MCF 10A (cell line): ENCODE data around the gene SAMD4B. TPM values are rescaled to one million over a fixed set of nuclear protein-coding genes. Genes with fewer than 3 reads are reported as not detected.
A peak's percentile ranks its signal among the peaks of the same experiment; 100 is the strongest.

ENCODE experiments used
- BruUV-seq: library from RNA; stranded (reverse); fragments of 400-500 nt; replicated peaks from 2 replicates; lab custom pipeline; 2021; lab: Mats Ljungman, UMichigan
- CTCF ChIA-PET: fragments of 300-600 bp; sonication (Branson Sonifier 250); formaldehyde crosslinking; extraction: SDS; loops from one replicate; lab custom pipeline; 2021; ENCODE audit warnings: antibody characterized with exemption, inconsistent platforms; lab: Yijun Ruan, JAX
- POLR2A ChIA-PET: fragments of 300-600, 350-650 bp; sonication (Branson Sonifier 250); formaldehyde crosslinking; extraction: SDS; loops from one replicate; lab custom pipeline; 2020; ENCODE audit warnings: antibody characterized with exemption, inconsistent platforms; lab: Yijun Ruan, JAX
- DNase-seq: peaks from one replicate; pipeline ENCODE4 v3.0.0-alpha.2; 2018; ENCODE audit not compliant: unreplicated experiment
- H3K27ac Mint-ChIP-seq: one replicate; pipeline ENCODE4 v1.8.0; 2022; ENCODE audit warnings: mild to moderate bottlenecking, low read depth, mixed read lengths; ENCODE audit not compliant: unreplicated experiment
- H3K27me3 Mint-ChIP-seq: one replicate; pipeline ENCODE4 v1.8.0; 2022; ENCODE audit warnings: mixed read lengths; ENCODE audit not compliant: insufficient read depth, unreplicated experiment
- H3K36me3 Mint-ChIP-seq: one replicate; pipeline ENCODE4 v1.8.0; 2022; ENCODE audit warnings: mild to moderate bottlenecking, moderate library complexity, mixed read lengths; ENCODE audit not compliant: insufficient read depth, unreplicated experiment
- H3K4me1 Mint-ChIP-seq: one replicate; pipeline ENCODE4 v1.8.0; 2022; ENCODE audit warnings: mixed read lengths; ENCODE audit not compliant: insufficient read depth, unreplicated experiment
- H3K4me3 Mint-ChIP-seq: one replicate; pipeline ENCODE4 v1.8.0; 2022; ENCODE audit warnings: mild to moderate bottlenecking, moderate library complexity, mixed read lengths; ENCODE audit not compliant: unreplicated experiment
- H3K9me3 Mint-ChIP-seq: one replicate; pipeline ENCODE4 v1.8.0; 2022; ENCODE audit warnings: mixed read lengths; ENCODE audit not compliant: unreplicated experiment
- intact Hi-C: fragments of 100-400 bp; cut with micrococcal nuclease; formaldehyde crosslinking; loops from 2 replicates; pipeline ENCODE4 v1.14.1; 2022
- total RNA-seq: library from RNA; stranded (reverse); gene quantifications from 2 replicates; pipeline ENCODE4 v1.2.3, GENCODE V29; 2022
- TF ChIP-seq, protein P1 (sequence below): fragments of 200-600 bp; IDR thresholded peaks from one replicate; pipeline ENCODE4 v1.8.0; 2022; ENCODE audit warnings: antibody characterized with exemption, mild to moderate bottlenecking; ENCODE audit not compliant: unreplicated experiment

The SAMD4B gene
- total RNA-seq, 1 experiment from 2014 or later = 65.4 TPM

DNA sequence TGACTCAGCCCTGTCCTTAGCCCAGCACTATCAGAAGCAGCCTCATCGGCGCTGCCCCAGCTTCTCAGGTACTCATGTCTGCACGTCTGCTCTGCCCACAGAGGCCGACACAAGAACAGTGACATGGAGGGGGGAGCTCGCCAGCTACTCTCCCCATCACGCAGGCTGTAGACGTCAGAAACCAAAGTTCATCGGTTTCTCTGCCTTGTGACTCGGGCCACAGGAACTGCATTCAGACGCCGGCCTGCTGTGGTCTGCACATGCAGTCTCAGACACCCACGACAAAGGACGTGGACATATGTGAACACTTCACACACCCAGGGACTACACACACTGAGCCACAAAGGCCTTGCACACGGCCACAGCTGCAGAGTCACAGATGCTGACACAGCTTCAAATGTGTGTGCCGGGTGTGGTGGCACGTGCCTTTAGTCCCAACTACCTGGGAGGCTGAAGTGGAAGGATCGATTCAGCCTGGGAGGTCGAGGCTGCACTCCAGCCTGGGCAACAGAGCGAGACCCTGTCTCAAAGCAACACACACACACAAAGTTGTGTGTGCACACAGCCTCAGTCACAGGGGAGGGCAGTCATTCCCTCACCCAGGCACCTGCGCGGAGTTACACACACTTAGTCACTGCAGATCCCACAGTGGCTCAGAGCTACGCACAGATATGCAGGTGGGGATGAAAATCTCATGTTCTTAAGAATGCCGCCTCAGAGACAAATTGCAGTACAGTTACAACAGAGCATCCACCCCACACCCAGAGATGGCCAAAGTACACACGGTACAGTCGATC, 59.5 kb downstream of the SAMD4B start:
- Mint-ChIP-seq H3K36me3 (peaks cover 15% of the 10 kb centered on the region), H3K4me3 (peak overlapping the region; percentile 80), H3K9me3 (no peaks in the 10 kb centered on the region), H3K27me3 (no peaks in the 10 kb centered on the region), H3K4me1 (peaks cover 52% of the 10 kb centered on the region), H3K27ac (peak overlapping the region; percentile 100)
- CTCF ChIA-PET = interaction anchor here (0.6 to 3.0 kb wide), 3 partner anchors 10 to 172 kb away, joined by 5 to 20 read pairs (median 6); partner anchors contain the start of gene PLEKHG2
- BruUV-seq = no TSS peak
- peak; percentile 88 for DNase-seq
- intact Hi-C loops = loop anchor here (1.0 kb wide), 1 partner anchor 11 kb away; the partner anchor contains the start of gene PLEKHG2
- POLR2A ChIA-PET = interaction anchor here (1.0 to 4.8 kb wide), 9 partner anchors 8 to 79 kb away, joined by 3 to 56 read pairs (median 11); partner anchors contain the start of genes MED29, PAF1, PLEKHG2 and RPS16
- TF ChIP-seq, protein P1, sequence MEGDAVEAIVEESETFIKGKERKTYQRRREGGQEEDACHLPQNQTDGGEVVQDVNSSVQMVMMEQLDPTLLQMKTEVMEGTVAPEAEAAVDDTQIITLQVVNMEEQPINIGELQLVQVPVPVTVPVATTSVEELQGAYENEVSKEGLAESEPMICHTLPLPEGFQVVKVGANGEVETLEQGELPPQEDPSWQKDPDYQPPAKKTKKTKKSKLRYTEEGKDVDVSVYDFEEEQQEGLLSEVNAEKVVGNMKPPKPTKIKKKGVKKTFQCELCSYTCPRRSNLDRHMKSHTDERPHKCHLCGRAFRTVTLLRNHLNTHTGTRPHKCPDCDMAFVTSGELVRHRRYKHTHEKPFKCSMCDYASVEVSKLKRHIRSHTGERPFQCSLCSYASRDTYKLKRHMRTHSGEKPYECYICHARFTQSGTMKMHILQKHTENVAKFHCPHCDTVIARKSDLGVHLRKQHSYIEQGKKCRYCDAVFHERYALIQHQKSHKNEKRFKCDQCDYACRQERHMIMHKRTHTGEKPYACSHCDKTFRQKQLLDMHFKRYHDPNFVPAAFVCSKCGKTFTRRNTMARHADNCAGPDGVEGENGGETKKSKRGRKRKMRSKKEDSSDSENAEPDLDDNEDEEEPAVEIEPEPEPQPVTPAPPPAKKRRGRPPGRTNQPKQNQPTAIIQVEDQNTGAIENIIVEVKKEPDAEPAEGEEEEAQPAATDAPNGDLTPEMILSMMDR = no peak

DNA sequence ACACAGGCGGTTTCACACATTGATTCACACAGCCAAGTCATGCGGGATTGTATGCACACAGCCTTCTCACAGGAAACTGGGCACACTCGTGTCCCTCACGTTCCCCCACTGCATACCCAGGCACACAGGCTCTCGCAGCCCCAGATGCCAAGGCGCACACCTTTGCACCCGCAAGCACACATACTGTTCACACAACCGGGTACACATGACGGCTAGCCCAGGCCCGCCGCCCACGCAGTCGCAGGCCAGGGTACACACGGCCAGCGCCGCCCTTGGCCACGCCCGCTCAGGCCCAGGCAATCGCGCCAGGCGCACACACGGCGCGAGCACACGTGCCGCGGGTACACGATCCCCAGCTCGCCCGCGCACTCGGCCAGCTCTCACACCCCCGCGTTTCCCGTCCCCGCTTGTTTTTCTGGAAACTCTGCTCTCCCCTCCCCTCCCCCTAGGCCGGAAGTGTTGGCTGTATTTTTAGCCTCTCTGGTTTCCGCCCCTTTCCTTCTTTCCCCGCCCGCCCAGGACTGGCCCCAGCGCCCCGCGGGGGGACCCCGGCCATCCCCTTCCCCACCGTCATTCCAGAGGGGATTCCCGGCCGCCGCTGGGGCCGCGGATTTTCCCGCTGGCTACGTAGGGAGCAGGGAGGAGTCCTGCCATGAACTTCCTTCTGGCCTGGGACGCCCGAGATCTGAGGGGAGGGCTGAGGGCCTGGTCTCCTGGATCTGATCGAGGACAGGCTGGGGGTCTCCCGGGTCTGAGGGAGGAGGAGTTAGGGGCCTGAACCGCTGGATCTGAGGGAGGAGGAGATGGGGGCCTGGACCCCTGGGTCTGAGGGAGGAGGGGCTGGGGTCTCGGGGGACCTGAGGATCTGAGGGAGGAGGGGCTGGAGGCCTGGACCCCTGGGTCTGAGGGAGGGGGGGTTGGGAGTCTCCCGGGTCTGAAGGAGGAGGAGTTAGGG, 60.4 kb downstream of the SAMD4B start:
- POLR2A ChIA-PET = interaction anchor here (0.6 to 4.8 kb wide), 13 partner anchors 9 to 641 kb away, joined by 3 to 56 read pairs (median 11); partner anchors contain the start of genes MED29, PAF1, PLEKHG2 and RPS16
- TF ChIP-seq, protein P1 = no peak
- peak overlapping the region; percentile 100 for H3K27ac Mint-ChIP-seq
- BruUV-seq = TSS peak; percentile 2
- H3K36me3 Mint-ChIP-seq = peaks cover 18% of the 10 kb centered on the region
- no peaks in the 10 kb centered on the region for H3K27me3 Mint-ChIP-seq
- H3K4me1 Mint-ChIP-seq = peaks cover 48% of the 10 kb centered on the region
- CTCF ChIA-PET = interaction anchor here (0.8 to 3.0 kb wide), 3 partner anchors 9 to 38 kb away, joined by 6 to 20 read pairs (median 8); partner anchors contain the start of gene PLEKHG2
- intact Hi-C loops = loop anchor here (1.0 kb wide), 1 partner anchor 10 kb away; the partner anchor contains the start of gene PLEKHG2
- H3K4me3 Mint-ChIP-seq = peak overlapping the region; percentile 80
- DNase-seq = peak; percentile 96
- H3K9me3 Mint-ChIP-seq = no peaks in the 10 kb centered on the region

DNA sequence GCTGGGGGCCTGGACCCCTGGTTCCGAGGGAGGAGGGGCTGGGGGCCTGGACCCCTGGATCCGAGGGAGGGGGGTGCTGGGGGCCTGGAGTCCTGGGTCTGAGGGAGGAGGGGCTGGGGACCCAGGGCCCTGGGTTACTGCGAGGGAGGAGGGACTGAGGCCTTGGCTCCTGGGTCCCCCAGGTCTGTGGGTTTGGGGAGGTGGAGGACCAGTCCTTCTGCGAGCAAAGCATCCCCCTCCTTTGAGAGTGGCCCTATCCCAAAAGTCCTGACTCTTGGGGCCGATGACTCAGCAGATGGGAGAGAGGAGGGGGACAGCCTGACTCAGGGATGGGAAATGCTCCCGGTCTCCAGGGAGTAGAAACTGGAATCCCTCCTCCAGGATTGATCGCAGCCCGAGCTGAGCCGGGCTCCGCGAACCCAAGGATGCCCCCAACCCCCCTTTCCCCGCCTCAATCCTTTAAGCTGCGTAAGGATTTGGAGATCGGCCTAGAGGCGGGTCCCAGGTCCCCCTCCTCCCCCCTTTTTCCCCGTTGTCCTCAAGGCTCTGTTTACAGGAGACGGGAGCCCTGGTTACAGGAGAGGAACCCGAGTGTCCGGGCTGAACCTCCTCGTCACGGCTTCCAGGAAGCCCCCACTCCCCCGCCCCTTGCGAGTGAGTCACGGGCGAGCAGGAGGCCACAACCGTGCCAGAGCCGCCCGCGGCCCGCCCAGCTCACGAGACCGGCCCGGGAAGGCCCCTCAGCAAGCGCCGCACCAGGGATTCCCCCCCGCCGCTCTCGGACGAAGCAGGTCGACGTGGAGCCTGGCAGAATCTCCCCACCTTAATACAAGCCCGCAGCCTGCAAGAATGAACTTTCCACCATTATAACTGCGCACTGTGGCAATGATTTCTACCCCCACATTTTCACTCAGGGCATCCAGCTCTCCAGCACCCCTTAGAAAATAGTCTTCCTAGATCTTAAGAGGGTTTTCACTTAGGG, 61.4 kb downstream of the SAMD4B start:
- H3K27ac Mint-ChIP-seq = peak overlapping the region; percentile 100
- ChIA-PET POLR2A (interaction anchor here (0.6 to 4.8 kb wide), 12 partner anchors 8 to 1099 kb away, joined by 3 to 56 read pairs (median 4); partner anchors contain the start of genes C19orf33, MED29, PAF1 and PLEKHG2), CTCF (interaction anchor here (0.8 to 0.9 kb wide), 2 partner anchors 8 to 11 kb away, joined by 3 to 8 read pairs; no protein-coding TSS in a partner anchor)
- H3K36me3 Mint-ChIP-seq = peaks cover 28% of the 10 kb centered on the region
- TSS peak; percentile 8 for BruUV-seq
- peak overlapping the region; percentile 80 for H3K4me3 Mint-ChIP-seq
- no peaks in the 10 kb centered on the region for H3K9me3 Mint-ChIP-seq
- H3K27me3 Mint-ChIP-seq = no peaks in the 10 kb centered on the region
- TF ChIP-seq, protein P1 = no peak
- H3K4me1 Mint-ChIP-seq = peaks cover 39% of the 10 kb centered on the region
- intact Hi-C loops = no loop called here
- peak; percentile 99 for DNase-seq
